H1 (cell line): Measurements from ENCODE around the gene FLNC. TPM values are rescaled to one million over a fixed set of nuclear protein-coding genes. Genes with fewer than 3 reads are reported as not detected.

Experiments
- CTCF ChIA-PET: fragments of 300-600 bp; sonication (Branson Sonifier 250); formaldehyde crosslinking; loops from one replicate; lab custom pipeline; 2021; ENCODE audit not compliant: partially characterized antibody; lab: Charles Lee
- POLR2A ChIA-PET: fragments of 300-600 bp; sonication (Branson Sonifier 250); formaldehyde crosslinking; loops from one replicate; lab custom pipeline; 2021; ENCODE audit warnings: inconsistent platforms; ENCODE audit not compliant: partially characterized antibody; lab: Charles Lee
- DNase-seq, 2 experiments: peaks; one replicate each; pipeline versions ENCODE4 v3.0.0 to v3.0.0-alpha.2; 2010 to 2022; ENCODE audit warnings: low spot score in 2 of 2, low read depth in 1 of 2, mixed read lengths in 1 of 2
- FAIRE-seq: peaks from 2 replicates; lab custom pipeline; 2011; peaks lifted over from hg19 to GRCh38; lab: Jason Lieb, UNC
- H2AFZ ChIP-seq: 2 replicates; pipeline ENCODE4 v1.8.1; 2012; ENCODE audit warnings: low read length, inconsistent platforms
- H2AK5ac ChIP-seq: 2 replicates; pipeline ENCODE4 v1.6.1; 2013; ENCODE audit warnings: low read depth, low read length
- H2BK120ac ChIP-seq: replicated peaks from 2 replicates; pipeline ENCODE3; 2013; ENCODE audit warnings: low read depth, low read length, inconsistent platforms
- H2BK12ac ChIP-seq: 2 replicates; pipeline ENCODE4 v1.6.1; 2013; ENCODE audit warnings: low read depth, low read length
- H2BK15ac ChIP-seq: 2 replicates; pipeline ENCODE4 v1.6.1; 2013; ENCODE audit warnings: low read length
- H2BK20ac ChIP-seq: 2 replicates; pipeline ENCODE4 v1.6.1; 2013; ENCODE audit warnings: low read length
- H2BK5ac ChIP-seq: 2 replicates; pipeline ENCODE4 v1.6.1; 2013; ENCODE audit warnings: low read depth, low read length
- H3K14ac ChIP-seq: 2 replicates; pipeline ENCODE4 v1.6.1; 2013; ENCODE audit warnings: inconsistent platforms; ENCODE audit not compliant: insufficient read length
- H3K18ac ChIP-seq: 2 replicates; pipeline ENCODE4 v1.6.1; 2013; ENCODE audit warnings: low read length; ENCODE audit errors: extremely low read depth
- H3K23ac ChIP-seq: 2 replicates; pipeline ENCODE4 v1.6.1; 2013; ENCODE audit warnings: inconsistent platforms; ENCODE audit not compliant: insufficient read length
- H3K23me2 ChIP-seq: 2 replicates; pipeline ENCODE4 v1.6.1; 2013; ENCODE audit warnings: low read depth, low read length
- H3K27ac ChIP-seq: 2 replicates; pipeline ENCODE4 v1.6.1; 2011; ENCODE audit warnings: low read depth, low read length, inconsistent platforms
- H3K27me3 ChIP-seq, 4 experiments: replicated peaks in 1 of 4; 1 replicate in 1 of 4; 2 replicates in 3 of 4; pipeline versions ENCODE4 v1.6.1 to v1.8.1; 2011 to 2013; ENCODE audit warnings: low read length in 3 of 4, mild to moderate bottlenecking in 3 of 4, inconsistent platforms in 2 of 4, mixed read lengths in 2 of 4, moderate library complexity in 1 of 4; ENCODE audit not compliant: control insufficient read depth in 3 of 4, insufficient read depth in 3 of 4; ENCODE audit errors: extremely low read depth in 1 of 4
- H3K36me3 ChIP-seq, 4 experiments: 2 replicates each; pipeline versions ENCODE4 v1.6.1 to v1.8.1; 2011 to 2013; ENCODE audit warnings: mild to moderate bottlenecking in 4 of 4, low read length in 3 of 4, moderate library complexity in 2 of 4, control low read depth in 1 of 4, inconsistent platforms in 1 of 4; ENCODE audit not compliant: insufficient read depth in 4 of 4, control insufficient read depth in 2 of 4
- H3K4ac ChIP-seq: replicated peaks from 2 replicates; pipeline ENCODE3; 2013; ENCODE audit warnings: low read length, low read depth, mixed read lengths, inconsistent platforms; ENCODE audit not compliant: insufficient read length
- H3K4me1 ChIP-seq, 4 experiments: replicated peaks in 1 of 4; 1 replicate in 1 of 4; 2 replicates in 3 of 4; pipeline versions ENCODE4 v1.6.1 to v1.8.1; 2011 to 2013; ENCODE audit warnings: low read length in 3 of 4, inconsistent platforms in 2 of 4, mixed read lengths in 1 of 4; ENCODE audit not compliant: insufficient read depth in 4 of 4, control insufficient read depth in 3 of 4
- H3K4me2 ChIP-seq, 2 experiments: 2 replicates each; pipeline versions ENCODE4 v1.6.1 to v1.8.1; 2011 to 2013; ENCODE audit warnings: low read depth in 2 of 2, low read length in 2 of 2, control low read depth in 1 of 2, inconsistent platforms in 1 of 2, mild to moderate bottlenecking in 1 of 2; ENCODE audit not compliant: insufficient read depth in 1 of 2
- H3K4me3 ChIP-seq, 4 experiments: fragments of 200-600, 300-600 bp in 1 of 4; sonication (generic), shearing (Covaris generic), sonication (Bioruptor Twin) in 1 of 4; 2 replicates each; pipeline versions ENCODE4 v1.5.1 to v1.8.1; 2011 to 2016; ENCODE audit warnings: low read length in 4 of 4, low read depth in 3 of 4, control low read depth in 2 of 4, inconsistent platforms in 2 of 4, mild to moderate bottlenecking in 2 of 4, mixed read lengths in 1 of 4, moderate library complexity in 1 of 4; ENCODE audit not compliant: insufficient read depth in 2 of 4; ENCODE audit errors: extremely low read depth in 1 of 4
- H3K56ac ChIP-seq: replicated peaks from 2 replicates; pipeline ENCODE3; 2013; ENCODE audit warnings: low read depth, mild to moderate bottlenecking, mixed read lengths, low read length, inconsistent platforms; ENCODE audit not compliant: insufficient read length
- H3K79me1 ChIP-seq: 2 replicates; pipeline ENCODE4 v1.6.1; 2013; ENCODE audit warnings: low read depth, low read length, control low read depth
- H3K79me2 ChIP-seq, 2 experiments: 2 replicates each; pipeline versions ENCODE4 v1.6.1 to v1.8.1; 2012 to 2013; ENCODE audit warnings: low read length in 2 of 2, mild to moderate bottlenecking in 2 of 2, inconsistent platforms in 1 of 2; ENCODE audit not compliant: insufficient read depth in 2 of 2, control insufficient read depth in 1 of 2
- H3K9ac ChIP-seq, 4 experiments: replicated peaks in 1 of 4; 1 replicate in 1 of 4; 2 replicates in 3 of 4; pipeline versions ENCODE4 v1.6.1 to v1.8.1; 2011 to 2013; ENCODE audit warnings: low read depth in 3 of 4, low read length in 3 of 4, control low read depth in 2 of 4, mild to moderate bottlenecking in 2 of 4, moderate library complexity in 2 of 4, inconsistent platforms in 1 of 4; ENCODE audit errors: extremely low read depth in 1 of 4
- H3K9me3 ChIP-seq, 2 experiments: 2 replicates each; pipeline versions ENCODE4 v1.6.1 to v1.8.1; 2012 to 2013; ENCODE audit warnings: mild to moderate bottlenecking in 2 of 2, moderate library complexity in 2 of 2, control low read depth in 1 of 2, inconsistent platforms in 1 of 2, low read depth in 1 of 2, low read length in 1 of 2, mixed read lengths in 1 of 2; ENCODE audit not compliant: insufficient read depth in 2 of 2
- H4K20me1 ChIP-seq, 2 experiments: replicated peaks in 1 of 2; 2 replicates each; pipeline versions ENCODE3 to v1.8.1; 2011 to 2013; ENCODE audit warnings: inconsistent platforms in 2 of 2, low read length in 2 of 2, mild to moderate bottlenecking in 1 of 2; ENCODE audit not compliant: insufficient read depth in 2 of 2, control insufficient read depth in 1 of 2
- H4K5ac ChIP-seq: 2 replicates; pipeline ENCODE4 v1.6.1; 2013; ENCODE audit warnings: low read length, low read depth, mixed read lengths, inconsistent platforms; ENCODE audit not compliant: insufficient read length
- H4K8ac ChIP-seq: 2 replicates; pipeline ENCODE4 v1.8.0; 2013; ENCODE audit warnings: mild to moderate bottlenecking, moderate library complexity, low read length, inconsistent platforms; ENCODE audit not compliant: insufficient read depth; ENCODE audit errors: extremely low read depth
- H4K91ac ChIP-seq: replicated peaks from 2 replicates; pipeline ENCODE3; 2013; ENCODE audit warnings: low read length, mixed read lengths, inconsistent platforms; ENCODE audit not compliant: insufficient read length
- ATF2 ChIP-seq: IDR thresholded peaks from 2 replicates; pipeline ENCODE4 v1.6.1; 2012; ENCODE audit warnings: low read length, inconsistent platforms
- HDAC6 ChIP-seq: IDR thresholded peaks from one replicate; pipeline ENCODE4 v1.7.1; 2012; ENCODE audit warnings: low read depth, mild to moderate bottlenecking, inconsistent platforms, low read length, moderate library complexity
- WGBS, 2 experiments: shearing (Covaris generic) in 1 of 2; methylation state at CpG; one replicate each; pipeline versions ENCODE4 v1.1.6 to v1.1.7; 2013 to 2015; ENCODE audit warnings: low lambda C conversion rate in 2 of 2, mixed read lengths in 2 of 2, inconsistent platforms in 1 of 2, low coverage in 1 of 2, missing lambda C conversion rate in 1 of 2; ENCODE audit not compliant: insufficient replicate concordance in 2 of 2, insufficient coverage in 1 of 2, insufficient read length in 1 of 2; ENCODE audit errors: extremely low coverage in 1 of 2, missing lambda C conversion rate in 1 of 2; 5-methylcytosine and 5-hydroxymethylcytosine counted together
- polyA plus RNA-seq, 7 experiments: library from polyadenylated mRNA; depleted of rRNA in 3 of 7; stranded (reverse) in 5 of 7; unstranded in 2 of 7; fragments of >200 nt in 5 of 7; fragments of 200-250 nt in 2 of 7; gene quantifications; 1 replicate in 5 of 7; 2 replicates in 1 of 7; 4 replicates in 1 of 7; pipeline versions ENCODE4 v1.2.1 to v1.2.3, GENCODE V29; 2011 to 2013; ENCODE audit warnings: missing spikeins in 2 of 7, mixed read lengths in 2 of 7
- total RNA-seq: library from RNA; stranded (reverse); fragmentation: NEBNext Ultra II Directional; extraction: Animal tissue kit (Norgen Biotek cat#: 25700); gene quantifications from 2 replicates; pipeline ENCODE4 v1.2.1, GENCODE V29; 2021

The FLNC gene
- total and polyA plus RNA-seq, 2 of the 8 experiments (the other 6 are each of a cell fraction or from before 2014, with no cell fraction given): 1.9 to 10.7 TPM

- H2BK15ac ChIP-seq: no peak overlapping the region
- no peak overlapping the region for H3K23ac ChIP-seq
- H3K23me2 ChIP-seq: no peaks in the 10 kb centered on the region
- ChIA-PET CTCF (interaction anchor here (1.6 to 11.5 kb wide), 4 partner anchors 8 to 34 kb away, joined by 6 to 148 read pairs (median 14); partner anchors contain the start of gene ATP6V1F), POLR2A (no interaction called here)
- no peak overlapping the region; the same call in 1 of the 2 replicates for H4K8ac ChIP-seq
- H2BK12ac ChIP-seq: no peak overlapping the region
- H2AFZ ChIP-seq: no peak overlapping the region
- H3K4me1 ChIP-seq: no peaks in the 10 kb centered on the region; a peak in 1 of 7 replicates
- no peaks in the 10 kb centered on the region for H3K9me3 ChIP-seq
- H3K79me1 ChIP-seq: no peaks in the 10 kb centered on the region
- no peak overlapping the region for H4K5ac ChIP-seq
- H3K4me3 ChIP-seq: no peak overlapping the region
- no peak overlapping the region for H3K18ac ChIP-seq
- no peak overlapping the region for H3K56ac ChIP-seq
- H2BK5ac ChIP-seq: no peak overlapping the region
- H4K20me1 ChIP-seq: peaks cover 0 to 2% of the 10 kb centered on the region in 2 experiments
- H2AK5ac ChIP-seq: no peak overlapping the region
- H3K4ac ChIP-seq: no peak overlapping the region
- no peaks in the 10 kb centered on the region for H3K36me3 ChIP-seq
- 93% methylated on average over 8 of the region's 16 CpGs; no CpG with 5 or more reads in 1 of the 2 experiments for WGBS, 2 experiments
- no peak overlapping the region for H3K14ac ChIP-seq
- H4K91ac ChIP-seq: no peak overlapping the region
- no peak overlapping the region for H3K4me2 ChIP-seq
- TF ChIP-seq HDAC6 (no peak), ATF2 (no peak)
- FAIRE-seq: no peak
- H3K27me3 ChIP-seq: no peaks in the 10 kb centered on the region
- no peak for DNase-seq
- H2BK120ac ChIP-seq: no peak overlapping the region
- no peaks in the 10 kb centered on the region for H3K79me2 ChIP-seq
- no peak overlapping the region for H2BK20ac ChIP-seq
- H3K9ac ChIP-seq: no peak overlapping the region
- no peak overlapping the region for H3K27ac ChIP-seq
Observed at GRCh38 chr7:128849156-128849515, 18.9 kb downstream of the FLNC start.
